Melanocyte of skin (primary cell): Measurements from ENCODE around the gene TBR1. TPM values are rescaled to one million over a fixed set of nuclear protein-coding genes. Genes with fewer than 3 reads are reported as not detected.

ENCODE experiments used
- small RNA-seq, 2 donors: library from RNA; depleted of rRNA; stranded (forward); fragments of <200 nt; gene quantifications; one replicate each; pipeline ENCODE3, GENCODE V24; 2012
- total RNA-seq, 2 donors: library from RNA; depleted of rRNA; stranded (reverse); fragments of >200 nt; gene quantifications; 2 replicates each; pipeline ENCODE4 v1.2.3, GENCODE V29; 2012

Gene TBR1
- total RNA-seq = under 1 TPM in 1 of 2 donors, not detected in 1; under 0.01 TPM

GRCh38 chr2:161415987-161416707, at the start of gene TBR1:
TSS of gene TBR1 (plus strand) at chr2:161416297. CDS start at chr2:161416411, 114 bp downstream.

Small RNA genes lying within 50 kb of the gene (small RNA-seq; reads per million reads assigned to genes)
- gene RNA5SP108 = 0 reads per million in 2 donors

Other genes starting within 250 kb of the TBR1 start
- 100 to 1,000 TPM in 1 of 2 donors, 10 to 100 TPM in 1; 96.4 to 146 TPM for gene PSMD14, start 107.9 kb upstream of the TBR1 start, total RNA-seq
- under 1 TPM; 0.33 to 0.34 TPM for gene SLC4A10, start 208.1 kb downstream of the TBR1 start, total RNA-seq